Mesenchymal stem cell (in vitro differentiated cells and primary cell): ENCODE results near the gene TOMT.
"Not testable (repeated sequence)": the region's sequence is repeated elsewhere in the genome, so short reads cannot be mapped to it uniquely, and the experiment has no call there.

Experiments
- DNase-seq: peaks from one replicate; pipeline ENCODE4 v3.0.0-alpha.2; 2013
- H2AFZ ChIP-seq: one replicate; pipeline ENCODE4 v1.6.1; 2013; ENCODE audit warnings: low read depth, mild to moderate bottlenecking, control low read depth, inconsistent platforms, low read length, moderate library complexity
- H2AK5ac ChIP-seq: 2 replicates; pipeline ENCODE4 v1.6.1; 2013; ENCODE audit warnings: low read length, moderate library complexity, mild to moderate bottlenecking, inconsistent platforms; ENCODE audit not compliant: severe bottlenecking
- H2BK120ac ChIP-seq: one replicate; pipeline ENCODE4 v1.6.1; 2013; ENCODE audit warnings: low read depth, mild to moderate bottlenecking, inconsistent platforms, low read length, moderate library complexity
- H2BK12ac ChIP-seq, 2 experiments: one replicate each; pipeline ENCODE4 v1.6.1; 2013; ENCODE audit warnings: inconsistent platforms in 2 of 2, low read length in 2 of 2, mild to moderate bottlenecking in 2 of 2, moderate library complexity in 2 of 2, control low read depth in 1 of 2
- H2BK15ac ChIP-seq: one replicate; pipeline ENCODE4 v1.6.1; 2013; ENCODE audit warnings: mild to moderate bottlenecking, low read depth, inconsistent platforms; ENCODE audit not compliant: poor library complexity, severe bottlenecking
- H2BK5ac ChIP-seq: 2 replicates; pipeline ENCODE4 v1.6.1; 2013; ENCODE audit warnings: low read depth, mild to moderate bottlenecking, low read length, control low read depth, inconsistent platforms; ENCODE audit not compliant: poor library complexity, severe bottlenecking
- H3K14ac ChIP-seq, 2 experiments: one replicate each; pipeline ENCODE4 v1.6.1; 2013; ENCODE audit warnings: inconsistent platforms in 2 of 2, low read length in 2 of 2, control low read depth in 1 of 2, mild to moderate bottlenecking in 1 of 2, moderate library complexity in 1 of 2
- H3K18ac ChIP-seq, 2 experiments: one replicate each; pipeline ENCODE4 v1.6.1; 2013; ENCODE audit warnings: inconsistent platforms in 2 of 2, low read length in 2 of 2, control low read depth in 1 of 2, low read depth in 1 of 2, mild to moderate bottlenecking in 1 of 2
- H3K23ac ChIP-seq, 2 experiments: one replicate each; pipeline ENCODE4 v1.6.1; 2013; ENCODE audit warnings: inconsistent platforms in 2 of 2, low read length in 2 of 2, mild to moderate bottlenecking in 2 of 2, moderate library complexity in 2 of 2, control low read depth in 1 of 2
- H3K27ac ChIP-seq: 2 replicates; pipeline ENCODE4 v1.5.1; 2013; ENCODE audit warnings: mild to moderate bottlenecking, moderate library complexity, low read length, control low read depth, inconsistent platforms; ENCODE audit not compliant: poor library complexity, severe bottlenecking
- H3K27me3 ChIP-seq, 2 experiments: 2 replicates each; pipeline versions ENCODE4 v1.6.1 to v1.7.0; 2013; ENCODE audit warnings: low read length in 2 of 2, mild to moderate bottlenecking in 2 of 2, moderate library complexity in 2 of 2, control low read depth in 1 of 2, inconsistent platforms in 1 of 2; ENCODE audit not compliant: control insufficient read depth in 1 of 2, insufficient read depth in 1 of 2
- H3K36me3 ChIP-seq, 2 experiments: 2 replicates each; pipeline versions ENCODE4 v1.6.1 to v1.7.0; 2013; ENCODE audit warnings: low read length in 2 of 2, control low read depth in 1 of 2, inconsistent platforms in 1 of 2, low read depth in 1 of 2, mild to moderate bottlenecking in 1 of 2; ENCODE audit not compliant: insufficient read depth in 2 of 2, control insufficient read depth in 1 of 2
- H3K4ac ChIP-seq, 2 experiments: one replicate each; pipeline ENCODE4 v1.6.1; 2013; ENCODE audit warnings: inconsistent platforms in 2 of 2, low read length in 2 of 2, mild to moderate bottlenecking in 2 of 2, moderate library complexity in 2 of 2, control low read depth in 1 of 2, low read depth in 1 of 2
- H3K4me1 ChIP-seq: 2 replicates; pipeline ENCODE4 v1.6.1; 2013; ENCODE audit warnings: low read depth, low read length, control low read depth; ENCODE audit not compliant: control insufficient read depth, insufficient read depth
- H3K4me2 ChIP-seq: 2 replicates; pipeline ENCODE4 v1.6.1; 2013; ENCODE audit warnings: low read length, mild to moderate bottlenecking, inconsistent platforms; ENCODE audit not compliant: poor library complexity, severe bottlenecking
- H3K4me3 ChIP-seq, 2 experiments: 2 replicates each; pipeline versions ENCODE4 v1.5.1 to v1.7.0; 2013; ENCODE audit warnings: low read length in 2 of 2, mild to moderate bottlenecking in 2 of 2, control low read depth in 1 of 2, low read depth in 1 of 2; ENCODE audit not compliant: insufficient read depth in 1 of 2
- H3K79me1 ChIP-seq: replicated peaks from 2 replicates; pipeline ENCODE4 v1.6.1; 2013; ENCODE audit warnings: mild to moderate bottlenecking, control low read depth, low read length, inconsistent platforms; ENCODE audit not compliant: poor library complexity, severe bottlenecking
- H3K9ac ChIP-seq: 2 replicates; pipeline ENCODE4 v1.7.0; 2013; ENCODE audit warnings: mild to moderate bottlenecking, low read length, moderate library complexity
- H3K9me3 ChIP-seq: 2 replicates; pipeline ENCODE4 v1.7.0; 2013; ENCODE audit warnings: mild to moderate bottlenecking, low read length; ENCODE audit not compliant: control insufficient read depth
- H4K8ac ChIP-seq: one replicate; pipeline ENCODE4 v1.6.1; 2013; ENCODE audit warnings: inconsistent platforms, mild to moderate bottlenecking, low read length, moderate library complexity
- H4K91ac ChIP-seq: one replicate; pipeline ENCODE4 v1.6.1; 2013; ENCODE audit warnings: mild to moderate bottlenecking, low read length, inconsistent platforms
- WGBS: methylation state at CpG from one replicate; pipeline ENCODE4 v1.1.7; 2013; ENCODE audit warnings: mixed read lengths; 5-methylcytosine and 5-hydroxymethylcytosine counted together

Gene TOMT

GRCh38 chr11:72129381-72129780, 23.7 kb downstream of the TOMT start:
- Histone ChIP-seq H3K79me1 (no peaks in the 10 kb centered on the region), H3K9ac (no peak overlapping the region), H3K27ac (no peak overlapping the region), H4K8ac (no peak overlapping the region), H3K4ac (no peak overlapping the region), H2AFZ (no peak overlapping the region), H2BK15ac (no peak overlapping the region), H3K4me1 (no peaks in the 10 kb centered on the region), H3K4me2 (no peak overlapping the region), H3K27me3 (peaks cover 0 to 4% of the 10 kb centered on the region in 2 experiments), H3K36me3 (no peaks in the 10 kb centered on the region), H3K4me3 (no peak overlapping the region), H4K91ac (no peak overlapping the region), H2AK5ac (no peak overlapping the region), H3K23ac (no peak overlapping the region), H2BK120ac (no peak overlapping the region), H3K18ac (no peak overlapping the region), H2BK5ac (no peak overlapping the region), H2BK12ac (no peak overlapping the region), H3K14ac (no peak overlapping the region), H3K9me3 (no peaks in the 10 kb centered on the region)
- no peak for DNase-seq
- 59% methylated on average over 3 of the region's 3 CpGs for whole genome bisulfite sequencing

GRCh38 chr11:72132646-72133045, 26.9 kb downstream of the TOMT start:
- DNase-seq: no peak
- H3K9me3 ChIP-seq: peaks cover 4% of the 10 kb centered on the region
- H3K36me3 ChIP-seq: peaks cover 0 to 11% of the 10 kb centered on the region in 2 experiments
- no CpG with 5 or more reads among the region's 2 CpGs for WGBS
- no peak overlapping the region for H3K4me3 ChIP-seq
- H2AFZ ChIP-seq: no peak overlapping the region
- H2BK120ac ChIP-seq: no peak overlapping the region
- no peak overlapping the region for H3K4me2 ChIP-seq
- no peak overlapping the region for H2AK5ac ChIP-seq
- no peak overlapping the region for H2BK12ac ChIP-seq
- peaks cover 5% of the 10 kb centered on the region for H3K4me1 ChIP-seq
- no peak overlapping the region for H4K91ac ChIP-seq
- no peak overlapping the region for H3K9ac ChIP-seq
- no peak overlapping the region for H3K23ac ChIP-seq
- no peak overlapping the region for H4K8ac ChIP-seq
- H3K27me3 ChIP-seq: peaks cover 0 to 4% of the 10 kb centered on the region in 2 experiments
- no peak overlapping the region for H2BK5ac ChIP-seq
- H3K27ac ChIP-seq: no peak overlapping the region
- H3K14ac ChIP-seq: no peak overlapping the region
- H3K79me1 ChIP-seq: no peaks in the 10 kb centered on the region
- H2BK15ac ChIP-seq: no peak overlapping the region
- no peak overlapping the region for H3K4ac ChIP-seq
- no peak overlapping the region for H3K18ac ChIP-seq

- H3K27me3 ChIP-seq, H2BK15ac ChIP-seq, H4K91ac ChIP-seq, H3K9ac ChIP-seq, H4K8ac ChIP-seq, H2BK12ac ChIP-seq, H3K18ac ChIP-seq, H3K4me3 ChIP-seq, H2BK5ac ChIP-seq, H3K4me2 ChIP-seq, DNase-seq, H3K4me1 ChIP-seq, H3K23ac ChIP-seq, H3K14ac ChIP-seq, H2BK120ac ChIP-seq, H2AFZ ChIP-seq, H2AK5ac ChIP-seq, H3K9me3 ChIP-seq, H3K79me1 ChIP-seq: not testable (repeated sequence)
- WGBS: 91% methylated on average over 4 of the region's 4 CpGs
- Histone ChIP-seq H3K27ac (peak within 1 kb of the TSS; percentile 9), H3K4ac (peak within 1 kb of the TSS in 1 of 2 experiments; percentile 37), H3K36me3 (peaks cover 0 to 13% of the 10 kb centered on the region in 2 experiments)
These were observed 29.7 kb downstream of the TOMT start, which contains the start of gene FOLR3 for GRCh38 chr11:72135473-72135872. TSS of gene FOLR3 (plus strand) at chr11:72135725. CDS start at chr11:72135953, 228 bp downstream.

GRCh38 chr11:72135891-72136683, 30.4 kb downstream of the TOMT start:
- H3K4me1 ChIP-seq: peaks cover 5% of the 10 kb centered on the region
- H3K36me3 ChIP-seq: peaks cover 0 to 13% of the 10 kb centered on the region in 2 experiments
- peak overlapping the region in 1 of 2 experiments; percentile 37 for H3K4ac ChIP-seq
- no peak for DNase-seq
- no peak overlapping the region for H3K18ac ChIP-seq
- H2BK15ac ChIP-seq: no peak overlapping the region
- H3K27me3 ChIP-seq: peaks cover 0 to 4% of the 10 kb centered on the region in 2 experiments
- peak overlapping the region; percentile 9 for H3K27ac ChIP-seq
- no peak overlapping the region for H4K8ac ChIP-seq
- no peak overlapping the region for H3K23ac ChIP-seq
- H2BK5ac ChIP-seq: no peak overlapping the region
- H2BK12ac ChIP-seq: no peak overlapping the region
- WGBS: 82% methylated on average over 14 of the region's 14 CpGs
- no peak overlapping the region for H2AFZ ChIP-seq
- H3K9ac ChIP-seq: no peak overlapping the region
- H3K14ac ChIP-seq: no peak overlapping the region
- peaks cover 4% of the 10 kb centered on the region for H3K9me3 ChIP-seq
- H2AK5ac ChIP-seq: no peak overlapping the region
- H3K4me3 ChIP-seq: no peak overlapping the region
- H3K4me2 ChIP-seq: no peak overlapping the region
- H2BK120ac ChIP-seq: no peak overlapping the region
- H3K79me1 ChIP-seq: no peaks in the 10 kb centered on the region
- H4K91ac ChIP-seq: no peak overlapping the region
